A673 (cell line): ENCODE measurements around the gene APLNR. TPM values are rescaled to one million over a fixed set of nuclear protein-coding genes. Genes with fewer than 3 reads are reported as not detected.

Source experiments
- BruUV-seq: library from RNA; stranded (reverse); fragments of 400-500 nt; replicated peaks from 2 replicates; lab custom pipeline; 2021; lab: Mats Ljungman, UMichigan
- CTCF ChIA-PET: fragments of 300-600 bp; sonication (Branson Sonifier 250); formaldehyde crosslinking; loops from one replicate; lab custom pipeline; 2022; ENCODE audit warnings: antibody characterized with exemption; lab: Charles Lee
- POLR2A ChIA-PET: fragments of 300-600 bp; sonication (Branson Sonifier 250); formaldehyde crosslinking; loops from one replicate; lab custom pipeline; 2022; ENCODE audit warnings: antibody characterized with exemption; ENCODE audit not compliant: low non-redundant PET; lab: Charles Lee
- DNase-seq: peaks from one replicate; pipeline ENCODE4 v3.0.0-alpha.2; 2015; ENCODE audit warnings: low spot score
- H3K27ac ChIP-seq: fragments of 200-600 bp; sonication (generic); 2 replicates; pipeline ENCODE4 v1.5.1; 2016; ENCODE audit warnings: mixed run types, low read depth, mild to moderate bottlenecking, mixed read lengths, antibody characterized with exemption, low read length; ENCODE audit not compliant: poor library complexity, severe bottlenecking
- H3K27me3 ChIP-seq: fragments of 200-600 bp; sonication (generic); replicated peaks from 2 replicates; pipeline ENCODE4 v1.6.1; 2017; ENCODE audit warnings: mixed run types, low read depth, mild to moderate bottlenecking, mixed read lengths, antibody characterized with exemption, low read length; ENCODE audit not compliant: insufficient read depth, poor library complexity
- H3K36me3 ChIP-seq: fragments of 200-600 bp; sonication (generic); 2 replicates; pipeline ENCODE4 v1.6.1; 2016; ENCODE audit warnings: mixed run types, mild to moderate bottlenecking, mixed read lengths, antibody characterized with exemption, low read length; ENCODE audit not compliant: insufficient read depth, poor library complexity, severe bottlenecking
- H3K4me1 ChIP-seq: fragments of 200-600 bp; sonication (generic); 2 replicates; pipeline ENCODE4 v1.6.1; 2017; ENCODE audit warnings: mixed run types, mild to moderate bottlenecking, mixed read lengths, antibody characterized with exemption, low read length; ENCODE audit not compliant: insufficient read depth, poor library complexity, severe bottlenecking
- H3K4me3 ChIP-seq: fragments of 200-600 bp; sonication (generic); 2 replicates; pipeline ENCODE4 v1.5.1; 2016; ENCODE audit warnings: low read depth, mixed run types, mild to moderate bottlenecking, mixed read lengths, low read length; ENCODE audit not compliant: poor library complexity, severe bottlenecking
- H3K9me3 ChIP-seq: fragments of 200-600 bp; sonication (generic); 2 replicates; pipeline ENCODE4 v1.6.1; 2016; ENCODE audit warnings: mixed run types, low read depth, mild to moderate bottlenecking, mixed read lengths, antibody characterized with exemption, low read length; ENCODE audit not compliant: poor library complexity, severe bottlenecking
- CTCF ChIP-seq: fragments of 300-800, 200-600 bp; sonication (generic); conservative IDR thresholded peaks from 2 replicates; pipeline ENCODE4 v1.5.1; 2017; ENCODE audit warnings: low read depth, mild to moderate bottlenecking, antibody characterized with exemption, low read length, moderate library complexity, mixed read lengths
- EZH2 ChIP-seq: fragments of 200-600 bp; sonication (generic); IDR thresholded peaks from 2 replicates; pipeline ENCODE4 v1.6.1; 2017; ENCODE audit warnings: borderline replicate concordance, low read depth, mild to moderate bottlenecking, mixed read lengths, antibody characterized with exemption, low read length; ENCODE audit not compliant: poor library complexity, severe bottlenecking
- intact Hi-C: fragments of 100-400 bp; cut with micrococcal nuclease; formaldehyde crosslinking; loops from one replicate; pipeline ENCODE4 v1.10.0; 2022; ENCODE audit not compliant: unreplicated experiment
- total RNA-seq: library from RNA; stranded (reverse); gene quantifications from 2 replicates; pipeline ENCODE4 v1.2.3, GENCODE V29; 2021

The APLNR gene
- total RNA-seq, 1 experiment from 2014 or later = 0.67 TPM

- POLR2A ChIA-PET = no interaction called here
- TF ChIP-seq CTCF (no peak), EZH2 (no peak)
These were observed 19.1 kb upstream of the APLNR start for GRCh38 chr11:57256119-57256518.

GRCh38 chr11:57255618-57256017, 18.6 kb upstream of the APLNR start:
- BruUV-seq = no TSS peak
- H3K27ac ChIP-seq = no peak overlapping the region
- POLR2A ChIA-PET = no interaction called here

More at GRCh38 chr11:57256119-57256518, 19.1 kb upstream of the APLNR start:
- H3K36me3 ChIP-seq = no peaks in the 10 kb centered on the region
- no peaks in the 10 kb centered on the region for H3K4me1 ChIP-seq
- intact Hi-C loops = loop anchor here (10.0 kb wide), 1 partner anchor 1541 kb away; no protein-coding TSS in a partner anchor
- DNase-seq = no peak
- CTCF ChIA-PET = no interaction called here
- no peaks in the 10 kb centered on the region for H3K9me3 ChIP-seq
- H3K4me3 ChIP-seq = no peak overlapping the region
- BruUV-seq = no TSS peak
- peaks cover 3% of the 10 kb centered on the region for H3K27me3 ChIP-seq
- H3K27ac ChIP-seq = no peak overlapping the region

GRCh38 chr11:57254631-57255030, 17.6 kb upstream of the APLNR start:
- intact Hi-C loops = loop anchor here (10.0 kb wide), 1 partner anchor 1540 kb away; no protein-coding TSS in a partner anchor
- no TSS peak for BruUV-seq
- ChIA-PET CTCF (no interaction called here), POLR2A (no interaction called here)
- TF ChIP-seq CTCF = no peak
- no peak for TF ChIP-seq EZH2
- no peaks in the 10 kb centered on the region for H3K9me3 ChIP-seq
- H3K4me3 ChIP-seq = no peak overlapping the region
- no peak for DNase-seq
- H3K4me1 ChIP-seq = no peaks in the 10 kb centered on the region
- H3K36me3 ChIP-seq = no peaks in the 10 kb centered on the region
- H3K27me3 ChIP-seq = peaks cover 3% of the 10 kb centered on the region
- no peak overlapping the region for H3K27ac ChIP-seq

More at GRCh38 chr11:57255618-57256017, 18.6 kb upstream of the APLNR start:
- Histone ChIP-seq H3K4me1 (no peaks in the 10 kb centered on the region), H3K9me3 (no peaks in the 10 kb centered on the region), H3K36me3 (no peaks in the 10 kb centered on the region), H3K27me3 (peaks cover 3% of the 10 kb centered on the region), H3K4me3 (no peak overlapping the region)
- intact Hi-C loops = loop anchor here (10.0 kb wide), 1 partner anchor 1541 kb away; no protein-coding TSS in a partner anchor
- no peak for DNase-seq
- TF ChIP-seq EZH2 (no peak), CTCF (no peak)
- CTCF ChIA-PET = no interaction called here
